H1 (cell line): ENCODE data around the gene TMEM127. TPM values are rescaled to one million over a fixed set of nuclear protein-coding genes. Genes with fewer than 3 reads are reported as not detected.

Experiments
- CTCF ChIA-PET: fragments of 300-600 bp; sonication (Branson Sonifier 250); formaldehyde crosslinking; loops from one replicate; lab custom pipeline; 2021; ENCODE audit not compliant: partially characterized antibody; lab: Charles Lee
- POLR2A ChIA-PET: fragments of 300-600 bp; sonication (Branson Sonifier 250); formaldehyde crosslinking; loops from one replicate; lab custom pipeline; 2021; ENCODE audit warnings: inconsistent platforms; ENCODE audit not compliant: partially characterized antibody; lab: Charles Lee
- DNase-seq, 2 experiments: peaks; one replicate each; pipeline versions ENCODE4 v3.0.0 to v3.0.0-alpha.2; 2010 to 2022; ENCODE audit warnings: low spot score in 2 of 2, low read depth in 1 of 2, mixed read lengths in 1 of 2
- FAIRE-seq: peaks from 2 replicates; lab custom pipeline; 2011; peaks lifted over from hg19 to GRCh38; lab: Jason Lieb, UNC
- H2AFZ ChIP-seq: 2 replicates; pipeline ENCODE4 v1.8.1; 2012; ENCODE audit warnings: low read length, inconsistent platforms
- H2AK5ac ChIP-seq: 2 replicates; pipeline ENCODE4 v1.6.1; 2013; ENCODE audit warnings: low read depth, low read length
- H2BK120ac ChIP-seq: replicated peaks from 2 replicates; pipeline ENCODE3; 2013; ENCODE audit warnings: low read depth, low read length, inconsistent platforms
- H2BK12ac ChIP-seq: 2 replicates; pipeline ENCODE4 v1.6.1; 2013; ENCODE audit warnings: low read depth, low read length
- H2BK15ac ChIP-seq: 2 replicates; pipeline ENCODE4 v1.6.1; 2013; ENCODE audit warnings: low read length
- H2BK20ac ChIP-seq: 2 replicates; pipeline ENCODE4 v1.6.1; 2013; ENCODE audit warnings: low read length
- H2BK5ac ChIP-seq: 2 replicates; pipeline ENCODE4 v1.6.1; 2013; ENCODE audit warnings: low read depth, low read length
- H3K14ac ChIP-seq: 2 replicates; pipeline ENCODE4 v1.6.1; 2013; ENCODE audit warnings: inconsistent platforms; ENCODE audit not compliant: insufficient read length
- H3K18ac ChIP-seq: 2 replicates; pipeline ENCODE4 v1.6.1; 2013; ENCODE audit warnings: low read length; ENCODE audit errors: extremely low read depth
- H3K23ac ChIP-seq: 2 replicates; pipeline ENCODE4 v1.6.1; 2013; ENCODE audit warnings: inconsistent platforms; ENCODE audit not compliant: insufficient read length
- H3K23me2 ChIP-seq: 2 replicates; pipeline ENCODE4 v1.6.1; 2013; ENCODE audit warnings: low read depth, low read length
- H3K27ac ChIP-seq: 2 replicates; pipeline ENCODE4 v1.6.1; 2011; ENCODE audit warnings: low read depth, low read length, inconsistent platforms
- H3K27me3 ChIP-seq, 4 experiments: replicated peaks in 1 of 4; 1 replicate in 1 of 4; 2 replicates in 3 of 4; pipeline versions ENCODE4 v1.6.1 to v1.8.1; 2011 to 2013; ENCODE audit warnings: low read length in 3 of 4, mild to moderate bottlenecking in 3 of 4, inconsistent platforms in 2 of 4, mixed read lengths in 2 of 4, moderate library complexity in 1 of 4; ENCODE audit not compliant: control insufficient read depth in 3 of 4, insufficient read depth in 3 of 4; ENCODE audit errors: extremely low read depth in 1 of 4
- H3K36me3 ChIP-seq, 4 experiments: 2 replicates each; pipeline versions ENCODE4 v1.6.1 to v1.8.1; 2011 to 2013; ENCODE audit warnings: mild to moderate bottlenecking in 4 of 4, low read length in 3 of 4, moderate library complexity in 2 of 4, control low read depth in 1 of 4, inconsistent platforms in 1 of 4; ENCODE audit not compliant: insufficient read depth in 4 of 4, control insufficient read depth in 2 of 4
- H3K4ac ChIP-seq: replicated peaks from 2 replicates; pipeline ENCODE3; 2013; ENCODE audit warnings: low read length, low read depth, mixed read lengths, inconsistent platforms; ENCODE audit not compliant: insufficient read length
- H3K4me1 ChIP-seq, 4 experiments: replicated peaks in 1 of 4; 1 replicate in 1 of 4; 2 replicates in 3 of 4; pipeline versions ENCODE4 v1.6.1 to v1.8.1; 2011 to 2013; ENCODE audit warnings: low read length in 3 of 4, inconsistent platforms in 2 of 4, mixed read lengths in 1 of 4; ENCODE audit not compliant: insufficient read depth in 4 of 4, control insufficient read depth in 3 of 4
- H3K4me2 ChIP-seq, 2 experiments: 2 replicates each; pipeline versions ENCODE4 v1.6.1 to v1.8.1; 2011 to 2013; ENCODE audit warnings: low read depth in 2 of 2, low read length in 2 of 2, control low read depth in 1 of 2, inconsistent platforms in 1 of 2, mild to moderate bottlenecking in 1 of 2; ENCODE audit not compliant: insufficient read depth in 1 of 2
- H3K4me3 ChIP-seq, 4 experiments: fragments of 200-600, 300-600 bp in 1 of 4; sonication (generic), shearing (Covaris generic), sonication (Bioruptor Twin) in 1 of 4; 2 replicates each; pipeline versions ENCODE4 v1.5.1 to v1.8.1; 2011 to 2016; ENCODE audit warnings: low read length in 4 of 4, low read depth in 3 of 4, control low read depth in 2 of 4, inconsistent platforms in 2 of 4, mild to moderate bottlenecking in 2 of 4, mixed read lengths in 1 of 4, moderate library complexity in 1 of 4; ENCODE audit not compliant: insufficient read depth in 2 of 4; ENCODE audit errors: extremely low read depth in 1 of 4
- H3K56ac ChIP-seq: replicated peaks from 2 replicates; pipeline ENCODE3; 2013; ENCODE audit warnings: low read depth, mild to moderate bottlenecking, mixed read lengths, low read length, inconsistent platforms; ENCODE audit not compliant: insufficient read length
- H3K79me1 ChIP-seq: 2 replicates; pipeline ENCODE4 v1.6.1; 2013; ENCODE audit warnings: low read depth, low read length, control low read depth
- H3K79me2 ChIP-seq, 2 experiments: 2 replicates each; pipeline versions ENCODE4 v1.6.1 to v1.8.1; 2012 to 2013; ENCODE audit warnings: low read length in 2 of 2, mild to moderate bottlenecking in 2 of 2, inconsistent platforms in 1 of 2; ENCODE audit not compliant: insufficient read depth in 2 of 2, control insufficient read depth in 1 of 2
- H3K9ac ChIP-seq, 4 experiments: replicated peaks in 1 of 4; 1 replicate in 1 of 4; 2 replicates in 3 of 4; pipeline versions ENCODE4 v1.6.1 to v1.8.1; 2011 to 2013; ENCODE audit warnings: low read depth in 3 of 4, low read length in 3 of 4, control low read depth in 2 of 4, mild to moderate bottlenecking in 2 of 4, moderate library complexity in 2 of 4, inconsistent platforms in 1 of 4; ENCODE audit errors: extremely low read depth in 1 of 4
- H3K9me3 ChIP-seq, 2 experiments: 2 replicates each; pipeline versions ENCODE4 v1.6.1 to v1.8.1; 2012 to 2013; ENCODE audit warnings: mild to moderate bottlenecking in 2 of 2, moderate library complexity in 2 of 2, control low read depth in 1 of 2, inconsistent platforms in 1 of 2, low read depth in 1 of 2, low read length in 1 of 2, mixed read lengths in 1 of 2; ENCODE audit not compliant: insufficient read depth in 2 of 2
- H4K20me1 ChIP-seq, 2 experiments: replicated peaks in 1 of 2; 2 replicates each; pipeline versions ENCODE3 to v1.8.1; 2011 to 2013; ENCODE audit warnings: inconsistent platforms in 2 of 2, low read length in 2 of 2, mild to moderate bottlenecking in 1 of 2; ENCODE audit not compliant: insufficient read depth in 2 of 2, control insufficient read depth in 1 of 2
- H4K5ac ChIP-seq: 2 replicates; pipeline ENCODE4 v1.6.1; 2013; ENCODE audit warnings: low read length, low read depth, mixed read lengths, inconsistent platforms; ENCODE audit not compliant: insufficient read length
- H4K8ac ChIP-seq: 2 replicates; pipeline ENCODE4 v1.8.0; 2013; ENCODE audit warnings: mild to moderate bottlenecking, moderate library complexity, low read length, inconsistent platforms; ENCODE audit not compliant: insufficient read depth; ENCODE audit errors: extremely low read depth
- H4K91ac ChIP-seq: replicated peaks from 2 replicates; pipeline ENCODE3; 2013; ENCODE audit warnings: low read length, mixed read lengths, inconsistent platforms; ENCODE audit not compliant: insufficient read length
- HDAC6 ChIP-seq: IDR thresholded peaks from one replicate; pipeline ENCODE4 v1.7.1; 2012; ENCODE audit warnings: low read depth, mild to moderate bottlenecking, inconsistent platforms, low read length, moderate library complexity
- KDM1A ChIP-seq: fragments of 200-600, 300-600 bp; sonication (generic); IDR thresholded peaks from 2 replicates; pipeline ENCODE4 v1.7.1; 2016; ENCODE audit warnings: mild to moderate bottlenecking, low read length, borderline replicate concordance
- MAFK ChIP-seq: IDR thresholded peaks from 2 replicates; pipeline ENCODE4 v1.6.1; 2012; ENCODE audit warnings: low read depth, mild to moderate bottlenecking, improper control_type of control experiment, low read length
- PHF8 ChIP-seq: fragments of 200-600 bp; sonication (generic); conservative IDR thresholded peaks from 2 replicates; pipeline ENCODE4 v1.7.1; 2012; ENCODE audit warnings: low read depth, mild to moderate bottlenecking, inconsistent platforms, low read length, moderate library complexity
- RXRA ChIP-seq: IDR thresholded peaks from 2 replicates; pipeline ENCODE4 v1.6.1; 2011; ENCODE audit warnings: low read depth, mild to moderate bottlenecking, low read length, moderate library complexity; ENCODE audit not compliant: insufficient read depth
- SIRT6 ChIP-seq: IDR thresholded peaks from one replicate; pipeline ENCODE4 v1.7.1; 2012; ENCODE audit warnings: low read length, inconsistent platforms
- SP1 ChIP-seq: IDR thresholded peaks from 2 replicates; pipeline ENCODE4 v1.6.1; 2011; ENCODE audit warnings: low read depth, low read length
- TAF1 ChIP-seq: IDR thresholded peaks from 2 replicates; pipeline ENCODE4 v1.6.1; 2011; ENCODE audit warnings: mild to moderate bottlenecking, low read depth, low read length
- TBP ChIP-seq: IDR thresholded peaks from 2 replicates; pipeline ENCODE4 v1.6.1; 2011; ENCODE audit warnings: low read depth, low read length, improper control_type of control experiment
- ZNF274 ChIP-seq: IDR thresholded peaks from 2 replicates; pipeline ENCODE4 v1.7.0; 2012; ENCODE audit warnings: low read length, borderline replicate concordance; ENCODE audit errors: extremely low read depth
- WGBS, 2 experiments: shearing (Covaris generic) in 1 of 2; methylation state at CpG; one replicate each; pipeline versions ENCODE4 v1.1.6 to v1.1.7; 2013 to 2015; ENCODE audit warnings: low lambda C conversion rate in 2 of 2, mixed read lengths in 2 of 2, inconsistent platforms in 1 of 2, low coverage in 1 of 2, missing lambda C conversion rate in 1 of 2; ENCODE audit not compliant: insufficient replicate concordance in 2 of 2, insufficient coverage in 1 of 2, insufficient read length in 1 of 2; ENCODE audit errors: extremely low coverage in 1 of 2, missing lambda C conversion rate in 1 of 2; 5-methylcytosine and 5-hydroxymethylcytosine counted together
- polyA plus RNA-seq, 7 experiments: library from polyadenylated mRNA; depleted of rRNA in 3 of 7; stranded (reverse) in 5 of 7; unstranded in 2 of 7; fragments of >200 nt in 5 of 7; fragments of 200-250 nt in 2 of 7; gene quantifications; 1 replicate in 5 of 7; 2 replicates in 1 of 7; 4 replicates in 1 of 7; pipeline versions ENCODE4 v1.2.1 to v1.2.3, GENCODE V29; 2011 to 2013; ENCODE audit warnings: missing spikeins in 2 of 7, mixed read lengths in 2 of 7
- total RNA-seq: library from RNA; stranded (reverse); fragmentation: NEBNext Ultra II Directional; extraction: Animal tissue kit (Norgen Biotek cat#: 25700); gene quantifications from 2 replicates; pipeline ENCODE4 v1.2.1, GENCODE V29; 2021
- TF ChIP-seq, protein P1 (sequence below): IDR thresholded peaks from 2 replicates; pipeline ENCODE4 v1.6.1; 2012; ENCODE audit warnings: low read length, inconsistent platforms

Gene TMEM127
- total and polyA plus RNA-seq, 2 of the 8 experiments (the other 6 are each of a cell fraction or from before 2014, with no cell fraction given) = 25.0 to 41.0 TPM

DNA sequence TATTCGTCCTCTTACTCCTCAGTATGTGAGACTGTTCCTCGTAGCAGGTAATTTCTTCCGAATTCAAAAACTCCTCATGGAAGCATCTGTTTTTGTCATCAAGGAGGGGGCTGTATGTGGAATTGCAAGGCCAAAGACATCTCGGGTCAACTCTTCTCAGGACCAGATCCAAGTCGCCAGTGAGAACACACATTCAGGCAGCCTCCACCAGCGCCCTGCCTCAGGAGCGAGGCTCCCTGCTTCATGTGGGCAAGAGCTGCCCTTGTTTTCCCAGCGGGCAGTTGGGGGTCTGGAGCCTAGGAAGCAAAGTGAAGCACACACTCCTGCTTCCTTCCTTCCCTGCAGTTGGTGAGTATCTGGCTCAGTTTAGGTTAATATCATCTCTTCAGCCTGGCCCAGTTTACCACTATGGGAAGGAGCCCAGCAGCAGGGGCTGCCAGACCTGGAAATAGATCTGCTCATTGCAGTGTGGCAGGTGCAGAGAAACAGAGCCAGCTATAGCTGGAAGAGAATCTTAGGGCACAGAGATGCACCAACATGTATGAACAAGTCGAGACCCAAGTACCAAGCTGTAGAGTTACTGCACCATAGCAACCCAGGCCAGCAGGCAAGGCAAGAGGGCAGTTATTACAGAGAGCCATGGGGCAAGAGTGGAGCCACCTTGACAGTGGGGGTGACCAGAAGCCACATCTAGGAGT, 25.3 kb downstream of the TMEM127 start:
- Histone ChIP-seq H3K4ac (no peak overlapping the region), H2BK12ac (no peak overlapping the region), H3K27me3 (no peaks in the 10 kb centered on the region), H3K4me3 (no peak overlapping the region), H3K23ac (no peak overlapping the region), H3K23me2 (no peaks in the 10 kb centered on the region), H3K79me1 (no peaks in the 10 kb centered on the region), H2BK20ac (no peak overlapping the region), H3K9ac (no peak overlapping the region), H3K56ac (no peak overlapping the region), H4K8ac (no peak overlapping the region), H4K5ac (no peak overlapping the region), H3K4me1 (peaks cover 0 to 3% (median 0%) of the 10 kb centered on the region in 4 experiments; a peak in 1 of 7 replicates), H4K20me1 (no peaks in the 10 kb centered on the region), H2AFZ (no peak overlapping the region), H3K79me2 (no peaks in the 10 kb centered on the region), H2BK5ac (no peak overlapping the region), H3K4me2 (no peak overlapping the region), H4K91ac (no peak overlapping the region), H3K18ac (no peak overlapping the region), H2BK120ac (no peak overlapping the region), H3K27ac (no peak overlapping the region), H2BK15ac (0 out of 2 replicates have a peak overlapping the region, but pooled peaks have one; percentile 32), H3K9me3 (no peaks in the 10 kb centered on the region), H3K36me3 (no peaks in the 10 kb centered on the region), H3K14ac (no peak overlapping the region), H2AK5ac (no peak overlapping the region)
- FAIRE-seq (no peak), DNase-seq (no peak)
- POLR2A ChIA-PET = interaction anchor here (0.8 to 1.6 kb wide), 6 partner anchors 8 to 32 kb away, joined by 3 to 6 read pairs (median 3); partner anchors contain the start of gene STARD7
- CTCF ChIA-PET = interaction anchor here (0.7 to 4.7 kb wide), 13 partner anchors 10 to 101 kb away, joined by 3 to 43 read pairs (median 5); no protein-coding TSS in a partner anchor
- WGBS, 2 experiments = 80% methylated on average over 9 of the region's 9 CpGs; no CpG with 5 or more reads in 1 of the 2 experiments
- TF ChIP-seq MAFK (no peak), HDAC6 (no peak), KDM1A (no peak), RXRA (no peak), PHF8 (no peak), SIRT6 (no peak), TBP (no peak), TAF1 (no peak), ZNF274 (no peak), SP1 (no peak)
- TF ChIP-seq, protein P1, sequence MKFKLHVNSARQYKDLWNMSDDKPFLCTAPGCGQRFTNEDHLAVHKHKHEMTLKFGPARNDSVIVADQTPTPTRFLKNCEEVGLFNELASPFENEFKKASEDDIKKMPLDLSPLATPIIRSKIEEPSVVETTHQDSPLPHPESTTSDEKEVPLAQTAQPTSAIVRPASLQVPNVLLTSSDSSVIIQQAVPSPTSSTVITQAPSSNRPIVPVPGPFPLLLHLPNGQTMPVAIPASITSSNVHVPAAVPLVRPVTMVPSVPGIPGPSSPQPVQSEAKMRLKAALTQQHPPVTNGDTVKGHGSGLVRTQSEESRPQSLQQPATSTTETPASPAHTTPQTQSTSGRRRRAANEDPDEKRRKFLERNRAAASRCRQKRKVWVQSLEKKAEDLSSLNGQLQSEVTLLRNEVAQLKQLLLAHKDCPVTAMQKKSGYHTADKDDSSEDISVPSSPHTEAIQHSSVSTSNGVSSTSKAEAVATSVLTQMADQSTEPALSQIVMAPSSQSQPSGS = no peak
